ENCODE results near the gene NR3C2. TPM values are rescaled to one million over a fixed set of nuclear protein-coding genes. Genes with fewer than 3 reads are reported as not detected.

NR3C2 gene
- total and polyA plus RNA-seq, 10 of the 15 experiments (the other 5 are each of a cell fraction or from before 2014, with no cell fraction given), result 0.05 to 0.11 (median 0.08) TPM; not detected in 4

GRCh38 chr4:148441986-148442831, at the start of gene NR3C2 (continued):
- TF ChIP-seq NFIC (IDR thresholded peaks at IDR 0.05; ENCODE audit: low read depth, low read length) (no peak), PAX5 (IDR thresholded peaks at IDR 0.05; ENCODE audit: borderline replicate concordance, low read depth, low read length) (no peak), BRCA1 (IDR thresholded peaks at IDR 0.05; ENCODE audit: low read depth, low read length) (no peak), POLR2A (IDR thresholded peaks at IDR 0.05; ENCODE audit: low read depth, low read length) (peak; percentile 91), BMI1 (IDR thresholded peaks at IDR 0.05; ENCODE audit: borderline replicate concordance) (no peak), CBFB (IDR thresholded peaks at IDR 0.05; ENCODE audit: low read depth) (no peak), BACH1 (IDR thresholded peaks at IDR 0.05; ENCODE audit: borderline replicate concordance) (peak; percentile 60; the same call in 1 of the 2 replicates), CHD2 (IDR thresholded peaks at IDR 0.05; ENCODE audit: borderline replicate concordance, low read depth, low read length) (peak; percentile 92), CUX1 (IDR thresholded peaks at IDR 0.05; ENCODE audit: insufficient replicate concordance, low read depth, low read length) (no peak), TCF12 (IDR thresholded peaks at IDR 0.05; ENCODE audit: low read depth, low read length) (no peak), HDGF (IDR thresholded peaks at IDR 0.05) (no peak), MTA2 (IDR thresholded peaks at IDR 0.05; ENCODE audit: low read depth) (no peak), ZNF384 (IDR thresholded peaks at IDR 0.05; ENCODE audit: borderline replicate concordance, low read depth, low read length) (no peak), STAT3 (IDR thresholded peaks at IDR 0.05; ENCODE audit: low read depth, low read length) (no peak), ATF2 (IDR thresholded peaks at IDR 0.05; ENCODE audit: low read length) (no peak), ZNF622 (IDR thresholded peaks at IDR 0.05) (no peak)
- TF ChIP-seq, protein P1, sequence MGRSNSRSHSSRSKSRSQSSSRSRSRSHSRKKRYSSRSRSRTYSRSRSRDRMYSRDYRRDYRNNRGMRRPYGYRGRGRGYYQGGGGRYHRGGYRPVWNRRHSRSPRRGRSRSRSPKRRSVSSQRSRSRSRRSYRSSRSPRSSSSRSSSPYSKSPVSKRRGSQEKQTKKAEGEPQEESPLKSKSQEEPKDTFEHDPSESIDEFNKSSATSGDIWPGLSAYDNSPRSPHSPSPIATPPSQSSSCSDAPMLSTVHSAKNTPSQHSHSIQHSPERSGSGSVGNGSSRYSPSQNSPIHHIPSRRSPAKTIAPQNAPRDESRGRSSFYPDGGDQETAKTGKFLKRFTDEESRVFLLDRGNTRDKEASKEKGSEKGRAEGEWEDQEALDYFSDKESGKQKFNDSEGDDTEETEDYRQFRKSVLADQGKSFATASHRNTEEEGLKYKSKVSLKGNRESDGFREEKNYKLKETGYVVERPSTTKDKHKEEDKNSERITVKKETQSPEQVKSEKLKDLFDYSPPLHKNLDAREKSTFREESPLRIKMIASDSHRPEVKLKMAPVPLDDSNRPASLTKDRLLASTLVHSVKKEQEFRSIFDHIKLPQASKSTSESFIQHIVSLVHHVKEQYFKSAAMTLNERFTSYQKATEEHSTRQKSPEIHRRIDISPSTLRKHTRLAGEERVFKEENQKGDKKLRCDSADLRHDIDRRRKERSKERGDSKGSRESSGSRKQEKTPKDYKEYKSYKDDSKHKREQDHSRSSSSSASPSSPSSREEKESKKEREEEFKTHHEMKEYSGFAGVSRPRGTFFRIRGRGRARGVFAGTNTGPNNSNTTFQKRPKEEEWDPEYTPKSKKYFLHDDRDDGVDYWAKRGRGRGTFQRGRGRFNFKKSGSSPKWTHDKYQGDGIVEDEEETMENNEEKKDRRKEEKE (IDR thresholded peaks at IDR 0.05), result no peak
- TF ChIP-seq, protein P2, sequence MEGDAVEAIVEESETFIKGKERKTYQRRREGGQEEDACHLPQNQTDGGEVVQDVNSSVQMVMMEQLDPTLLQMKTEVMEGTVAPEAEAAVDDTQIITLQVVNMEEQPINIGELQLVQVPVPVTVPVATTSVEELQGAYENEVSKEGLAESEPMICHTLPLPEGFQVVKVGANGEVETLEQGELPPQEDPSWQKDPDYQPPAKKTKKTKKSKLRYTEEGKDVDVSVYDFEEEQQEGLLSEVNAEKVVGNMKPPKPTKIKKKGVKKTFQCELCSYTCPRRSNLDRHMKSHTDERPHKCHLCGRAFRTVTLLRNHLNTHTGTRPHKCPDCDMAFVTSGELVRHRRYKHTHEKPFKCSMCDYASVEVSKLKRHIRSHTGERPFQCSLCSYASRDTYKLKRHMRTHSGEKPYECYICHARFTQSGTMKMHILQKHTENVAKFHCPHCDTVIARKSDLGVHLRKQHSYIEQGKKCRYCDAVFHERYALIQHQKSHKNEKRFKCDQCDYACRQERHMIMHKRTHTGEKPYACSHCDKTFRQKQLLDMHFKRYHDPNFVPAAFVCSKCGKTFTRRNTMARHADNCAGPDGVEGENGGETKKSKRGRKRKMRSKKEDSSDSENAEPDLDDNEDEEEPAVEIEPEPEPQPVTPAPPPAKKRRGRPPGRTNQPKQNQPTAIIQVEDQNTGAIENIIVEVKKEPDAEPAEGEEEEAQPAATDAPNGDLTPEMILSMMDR (IDR thresholded peaks at IDR 0.05 in 2 of 3, conservative IDR thresholded peaks at IDR 0.05 in 1 of 3; ENCODE audit: control insufficient read depth in 2 of 3, extremely low read depth in 1 of 3, insufficient read depth in 1 of 3, low read depth in 3 of 3, low read length in 3 of 3), result no peak
